ENCODE results near the gene TMEM266.

DNA sequence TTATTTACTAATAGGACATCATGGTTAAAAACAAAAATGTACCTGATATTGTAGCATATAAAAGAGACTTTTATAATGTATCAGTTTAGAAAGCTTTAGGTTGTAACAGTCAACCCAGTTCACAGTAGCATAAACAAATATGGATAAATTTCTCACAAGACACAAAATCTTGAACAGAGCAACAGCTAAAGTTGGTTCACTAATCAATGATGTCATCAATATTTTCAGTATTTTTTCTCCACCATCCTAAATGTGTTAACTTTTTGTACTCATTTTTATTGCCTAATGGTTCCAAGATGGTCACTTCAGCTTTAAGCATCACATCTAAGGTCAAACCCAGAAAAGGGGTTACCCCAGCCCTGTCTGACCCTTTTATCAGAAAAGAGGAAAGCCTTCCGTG is 26.3 kb upstream of the TMEM266 start:
- TF ChIP-seq CTCF (conservative IDR thresholded peaks at IDR 0.05; ENCODE audit: low read depth in 2 of 2) (no peak), EZH2 (IDR thresholded peaks at IDR 0.05; ENCODE audit: low read depth, unreplicated experiment) (no peak), POLR2AphosphoS5 (IDR thresholded peaks at IDR 0.05; ENCODE audit: low read depth) (no peak), ZNF114 (CRISPR knock-in tag; IDR thresholded peaks at IDR 0.05) (no peak), JUNB (IDR thresholded peaks at IDR 0.05; ENCODE audit: unreplicated experiment) (no peak), CREB1 (CRISPR knock-in tag; IDR thresholded peaks at IDR 0.05; ENCODE audit: low read depth) (no peak), NANOG (IDR thresholded peaks at IDR 0.05; ENCODE audit: borderline replicate concordance) (no peak), ZNF331 (CRISPR knock-in tag; IDR thresholded peaks at IDR 0.05; ENCODE audit: low read depth) (no peak), ETS1 (IDR thresholded peaks at IDR 0.05) (no peak), EZH2phosphoT487 (IDR thresholded peaks at IDR 0.05; ENCODE audit: unreplicated experiment) (no peak), STAT1 (IDR thresholded peaks at IDR 0.05; ENCODE audit: unreplicated experiment) (no peak)
- TF ChIP-seq, protein P1, sequence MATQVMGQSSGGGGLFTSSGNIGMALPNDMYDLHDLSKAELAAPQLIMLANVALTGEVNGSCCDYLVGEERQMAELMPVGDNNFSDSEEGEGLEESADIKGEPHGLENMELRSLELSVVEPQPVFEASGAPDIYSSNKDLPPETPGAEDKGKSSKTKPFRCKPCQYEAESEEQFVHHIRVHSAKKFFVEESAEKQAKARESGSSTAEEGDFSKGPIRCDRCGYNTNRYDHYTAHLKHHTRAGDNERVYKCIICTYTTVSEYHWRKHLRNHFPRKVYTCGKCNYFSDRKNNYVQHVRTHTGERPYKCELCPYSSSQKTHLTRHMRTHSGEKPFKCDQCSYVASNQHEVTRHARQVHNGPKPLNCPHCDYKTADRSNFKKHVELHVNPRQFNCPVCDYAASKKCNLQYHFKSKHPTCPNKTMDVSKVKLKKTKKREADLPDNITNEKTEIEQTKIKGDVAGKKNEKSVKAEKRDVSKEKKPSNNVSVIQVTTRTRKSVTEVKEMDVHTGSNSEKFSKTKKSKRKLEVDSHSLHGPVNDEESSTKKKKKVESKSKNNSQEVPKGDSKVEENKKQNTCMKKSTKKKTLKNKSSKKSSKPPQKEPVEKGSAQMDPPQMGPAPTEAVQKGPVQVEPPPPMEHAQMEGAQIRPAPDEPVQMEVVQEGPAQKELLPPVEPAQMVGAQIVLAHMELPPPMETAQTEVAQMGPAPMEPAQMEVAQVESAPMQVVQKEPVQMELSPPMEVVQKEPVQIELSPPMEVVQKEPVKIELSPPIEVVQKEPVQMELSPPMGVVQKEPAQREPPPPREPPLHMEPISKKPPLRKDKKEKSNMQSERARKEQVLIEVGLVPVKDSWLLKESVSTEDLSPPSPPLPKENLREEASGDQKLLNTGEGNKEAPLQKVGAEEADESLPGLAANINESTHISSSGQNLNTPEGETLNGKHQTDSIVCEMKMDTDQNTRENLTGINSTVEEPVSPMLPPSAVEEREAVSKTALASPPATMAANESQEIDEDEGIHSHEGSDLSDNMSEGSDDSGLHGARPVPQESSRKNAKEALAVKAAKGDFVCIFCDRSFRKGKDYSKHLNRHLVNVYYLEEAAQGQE (IDR thresholded peaks at IDR 0.05; ENCODE audit: unreplicated experiment): no peak

Data from GM23338 (cell line).